Sigmoid colon (tissue), 4 donors: Measurements from ENCODE around the gene PLEKHA1.

Experiments used
- EP300 ChIP-seq, 4 donors: sonication (generic); formaldehyde crosslinking; IDR thresholded peaks; one replicate each; pipeline ENCODE4 v1.6.1; 2017; ENCODE audit warnings: antibody characterized with exemption in 4 of 4
- POLR2A ChIP-seq, 2 donors: fragments of 450-650 bp; IDR thresholded peaks; one replicate each; pipeline ENCODE4 v1.6.1; 2016; ENCODE audit warnings: antibody characterized with exemption in 2 of 2, mild to moderate bottlenecking in 2 of 2, moderate library complexity in 2 of 2
- TF ChIP-seq, protein P1 (sequence below), 4 experiments: fragments of 450-650 bp in 3 of 4; fragments of 200-600 bp in 1 of 4; IDR thresholded peaks; one replicate each; pipeline ENCODE4 v1.5.1; 2016 to 2019; ENCODE audit warnings: antibody characterized with exemption in 4 of 4, mild to moderate bottlenecking in 3 of 4, moderate library complexity in 2 of 4

DNA sequence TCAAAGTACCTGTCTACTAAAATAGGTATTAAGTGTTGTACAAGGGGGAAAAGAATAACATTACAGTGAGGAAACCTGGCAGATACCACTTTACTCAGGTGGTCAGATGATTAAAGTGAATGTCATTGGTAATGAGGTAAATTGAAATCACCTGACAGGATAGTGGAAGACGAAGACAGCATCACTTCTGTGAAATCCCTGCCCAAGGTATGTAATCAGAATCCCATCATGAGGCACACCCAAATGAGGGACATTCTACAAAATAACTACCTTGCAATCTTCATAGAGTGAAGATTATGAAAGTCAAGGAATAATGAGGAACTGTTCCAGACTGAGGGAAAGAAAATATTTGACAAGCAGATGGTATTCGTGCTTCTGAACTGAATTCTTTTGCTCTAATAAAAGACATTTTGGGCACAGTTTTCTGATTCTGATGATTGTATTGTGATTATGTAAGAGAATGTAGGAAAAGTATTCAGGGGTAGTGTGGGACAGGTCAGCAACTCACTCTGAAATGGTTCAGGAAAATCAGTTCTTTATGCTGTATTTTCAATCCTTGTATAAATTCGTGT lies 46.6 kb downstream of the PLEKHA1 start:
- TF ChIP-seq, protein P1, sequence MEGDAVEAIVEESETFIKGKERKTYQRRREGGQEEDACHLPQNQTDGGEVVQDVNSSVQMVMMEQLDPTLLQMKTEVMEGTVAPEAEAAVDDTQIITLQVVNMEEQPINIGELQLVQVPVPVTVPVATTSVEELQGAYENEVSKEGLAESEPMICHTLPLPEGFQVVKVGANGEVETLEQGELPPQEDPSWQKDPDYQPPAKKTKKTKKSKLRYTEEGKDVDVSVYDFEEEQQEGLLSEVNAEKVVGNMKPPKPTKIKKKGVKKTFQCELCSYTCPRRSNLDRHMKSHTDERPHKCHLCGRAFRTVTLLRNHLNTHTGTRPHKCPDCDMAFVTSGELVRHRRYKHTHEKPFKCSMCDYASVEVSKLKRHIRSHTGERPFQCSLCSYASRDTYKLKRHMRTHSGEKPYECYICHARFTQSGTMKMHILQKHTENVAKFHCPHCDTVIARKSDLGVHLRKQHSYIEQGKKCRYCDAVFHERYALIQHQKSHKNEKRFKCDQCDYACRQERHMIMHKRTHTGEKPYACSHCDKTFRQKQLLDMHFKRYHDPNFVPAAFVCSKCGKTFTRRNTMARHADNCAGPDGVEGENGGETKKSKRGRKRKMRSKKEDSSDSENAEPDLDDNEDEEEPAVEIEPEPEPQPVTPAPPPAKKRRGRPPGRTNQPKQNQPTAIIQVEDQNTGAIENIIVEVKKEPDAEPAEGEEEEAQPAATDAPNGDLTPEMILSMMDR (IDR thresholded peaks at IDR 0.05) = no peak
- TF ChIP-seq POLR2A (IDR thresholded peaks at IDR 0.05) (no peak), EP300 (IDR thresholded peaks at IDR 0.05) (no peak)
